ENCODE measurements around the gene TYR.

DNA sequence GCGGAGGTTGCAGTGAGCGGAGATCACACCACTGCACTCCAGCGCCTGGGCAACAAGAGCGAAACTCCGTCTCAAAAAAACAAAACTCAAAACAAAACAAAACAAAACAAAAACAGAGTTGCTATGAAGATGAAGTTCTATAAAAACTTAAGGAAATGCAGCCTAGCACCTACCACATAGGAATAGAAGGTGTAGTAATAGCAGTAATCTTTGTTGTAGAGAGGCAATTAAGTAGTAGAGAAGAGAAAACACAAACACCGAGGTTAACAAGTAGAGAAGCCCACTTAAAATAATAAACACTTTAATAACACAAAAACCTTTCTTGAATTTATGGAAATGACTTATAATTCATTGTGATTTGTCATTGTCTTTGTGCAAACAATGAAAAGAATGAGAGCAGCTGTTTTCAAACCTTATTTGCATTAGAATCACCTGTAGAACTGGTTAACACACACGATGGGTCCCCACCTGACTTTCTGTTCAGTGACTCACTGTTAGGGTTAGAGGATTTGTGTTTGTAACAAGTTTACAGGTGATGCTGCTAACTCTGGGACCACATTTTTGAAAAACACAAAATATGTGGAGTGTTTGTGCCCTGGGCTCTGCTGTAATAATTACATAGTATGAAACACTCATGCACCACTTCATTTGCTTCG, 43.1 kb downstream of the TYR start:
- TF ChIP-seq, protein P1, sequence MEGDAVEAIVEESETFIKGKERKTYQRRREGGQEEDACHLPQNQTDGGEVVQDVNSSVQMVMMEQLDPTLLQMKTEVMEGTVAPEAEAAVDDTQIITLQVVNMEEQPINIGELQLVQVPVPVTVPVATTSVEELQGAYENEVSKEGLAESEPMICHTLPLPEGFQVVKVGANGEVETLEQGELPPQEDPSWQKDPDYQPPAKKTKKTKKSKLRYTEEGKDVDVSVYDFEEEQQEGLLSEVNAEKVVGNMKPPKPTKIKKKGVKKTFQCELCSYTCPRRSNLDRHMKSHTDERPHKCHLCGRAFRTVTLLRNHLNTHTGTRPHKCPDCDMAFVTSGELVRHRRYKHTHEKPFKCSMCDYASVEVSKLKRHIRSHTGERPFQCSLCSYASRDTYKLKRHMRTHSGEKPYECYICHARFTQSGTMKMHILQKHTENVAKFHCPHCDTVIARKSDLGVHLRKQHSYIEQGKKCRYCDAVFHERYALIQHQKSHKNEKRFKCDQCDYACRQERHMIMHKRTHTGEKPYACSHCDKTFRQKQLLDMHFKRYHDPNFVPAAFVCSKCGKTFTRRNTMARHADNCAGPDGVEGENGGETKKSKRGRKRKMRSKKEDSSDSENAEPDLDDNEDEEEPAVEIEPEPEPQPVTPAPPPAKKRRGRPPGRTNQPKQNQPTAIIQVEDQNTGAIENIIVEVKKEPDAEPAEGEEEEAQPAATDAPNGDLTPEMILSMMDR (IDR thresholded peaks at IDR 0.05): no peak
- no peak for TF ChIP-seq POLR2A (IDR thresholded peaks at IDR 0.05)
